ENCODE measurements around the gene PLEKHG4B.
"Not testable (repeated sequence)": the region's sequence is repeated elsewhere in the genome, so short reads cannot be mapped to it uniquely, and the experiment has no call there.

PLEKHG4B gene

GRCh38 chr5:204001-204400 lies 112.0 kb downstream of the PLEKHG4B start:
- no peak for DNase-seq (ENCODE audit: low spot score)

GRCh38 chr5:204462-204861 lies 112.5 kb downstream of the PLEKHG4B start:
- no peak for DNase-seq (ENCODE audit: low spot score)

- DNase-seq (ENCODE audit: low spot score), result no peak
Observed at GRCh38 chr5:204966-205670, 113.2 kb downstream of the PLEKHG4B start.

- DNase-seq (ENCODE audit: low spot score), result no peak
Observed at GRCh38 chr5:206406-206805, 114.4 kb downstream of the PLEKHG4B start.

- DNase-seq (ENCODE audit: low spot score), result no peak
Observed at GRCh38 chr5:206927-207536, 115.1 kb downstream of the PLEKHG4B start.

- DNase-seq (ENCODE audit: low spot score), result no peak
Observed at GRCh38 chr5:207599-207998, 115.6 kb downstream of the PLEKHG4B start.

- no peak for DNase-seq (ENCODE audit: low spot score)
Observed at GRCh38 chr5:208449-209114, 116.6 kb downstream of the PLEKHG4B start.

- DNase-seq (ENCODE audit: low spot score), result no peak
Observed at GRCh38 chr5:213803-214395, 121.9 kb downstream of the PLEKHG4B start.

- DNase-seq (ENCODE audit: low spot score), result peak; percentile 32
Observed at GRCh38 chr5:215256-215655, 123.3 kb downstream of the PLEKHG4B start.

GRCh38 chr5:216076-216475 lies 124.1 kb downstream of the PLEKHG4B start:
- DNase-seq (ENCODE audit: low spot score), result not testable (repeated sequence)

- peak; percentile 92 for DNase-seq (ENCODE audit: low spot score)
Observed at GRCh38 chr5:217494-218456, 125.8 kb downstream of the PLEKHG4B start, which contains the start of the genes CCDC127 and SDHA. TSS of gene CCDC127 (minus strand) at chr5:218153. CDS start at chr5:216849, 1,304 bp downstream. TSS of gene SDHA (plus strand) at chr5:218320. CDS start at chr5:218356, 36 bp downstream.

GRCh38 chr5:218457-219291 lies 126.7 kb downstream of the PLEKHG4B start:
- peak; percentile 66 for DNase-seq (ENCODE audit: low spot score)

GRCh38 chr5:219460-219863 lies 127.5 kb downstream of the PLEKHG4B start:
- DNase-seq (ENCODE audit: low spot score), result peak; percentile 69

GRCh38 chr5:219991-220390 lies 128.0 kb downstream of the PLEKHG4B start:
- peak; percentile 18 for DNase-seq (ENCODE audit: low spot score)

GRCh38 chr5:222951-223715 lies 131.2 kb downstream of the PLEKHG4B start:
- DNase-seq (ENCODE audit: low spot score), result not testable (repeated sequence)

GRCh38 chr5:223791-224190 lies 131.8 kb downstream of the PLEKHG4B start:
- no peak for DNase-seq (ENCODE audit: low spot score)

GRCh38 chr5:225334-225733 lies 133.4 kb downstream of the PLEKHG4B start:
- no peak for DNase-seq (ENCODE audit: low spot score)

- not testable (repeated sequence) for DNase-seq (ENCODE audit: low spot score)
Observed at GRCh38 chr5:227375-227774, 135.4 kb downstream of the PLEKHG4B start.

GRCh38 chr5:228886-229285 lies 136.9 kb downstream of the PLEKHG4B start:
- no peak for DNase-seq (ENCODE audit: low spot score)

GRCh38 chr5:230711-231110 lies 138.7 kb downstream of the PLEKHG4B start:
- DNase-seq (ENCODE audit: low spot score), result no peak

All from RKO (cell line).